ACHN (cell line): ENCODE measurements around the gene NSRP1.
A peak's percentile ranks its signal among the peaks of the same experiment; 100 is the strongest.
"Not testable (repeated sequence)": the region's sequence is repeated elsewhere in the genome, so short reads cannot be mapped to it uniquely, and the experiment has no call there.

Experiments used
- DNase-seq: peaks from one replicate; pipeline ENCODE4 v3.0.0-alpha.2; 2015
- in situ Hi-C: cut with HindIII; loops from 2 replicates; pipeline ENCODE4 v1.10.0; 2017; ENCODE audit warnings: low sequenced_read_pairs, low pct_ligation_motif_present, low pct_unique_long_range_greater_than_20kb

Gene NSRP1

GRCh38 chr17:30113213-30113612 lies 3.4 kb upstream of the NSRP1 start:
- DNase-seq: peak; percentile 28
- in situ Hi-C loops: no loop called here

DNA sequence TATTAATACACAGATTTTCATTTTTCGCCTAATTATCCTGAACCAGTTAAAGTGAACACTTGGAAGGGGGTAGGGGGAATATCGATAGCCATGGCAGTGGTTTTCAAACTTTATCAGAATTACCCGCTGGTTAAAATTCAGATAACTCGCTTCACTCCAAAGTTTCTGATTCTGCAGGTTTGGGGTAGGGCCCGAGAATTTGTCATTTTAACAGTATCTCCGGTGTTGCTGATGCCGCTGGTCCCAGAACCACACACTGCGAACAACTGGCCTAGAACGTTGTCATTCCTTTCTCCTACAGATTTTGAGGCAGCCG lies 313 bp upstream of the NSRP1 start:
- in situ Hi-C loops: no loop called here
- no peak for DNase-seq

DNA sequence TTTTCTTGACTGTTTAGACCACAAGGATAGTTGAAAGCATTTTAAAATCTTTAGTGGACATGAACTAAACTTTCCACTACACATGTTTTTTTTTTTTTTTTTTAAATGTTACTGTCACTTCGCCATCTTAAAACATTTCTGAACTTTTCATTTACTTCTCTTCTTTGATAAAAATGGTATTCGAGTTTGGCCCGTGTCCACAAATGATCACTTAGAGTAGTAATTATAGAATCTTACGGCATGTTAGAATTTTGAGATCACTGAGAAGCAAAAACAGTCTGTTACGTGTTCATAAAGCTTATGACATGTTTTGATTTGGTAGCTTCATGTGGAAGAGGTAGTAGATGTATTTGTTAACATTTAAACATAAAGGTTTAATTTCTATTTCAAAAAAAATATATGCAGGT lies 1.1 kb downstream of the NSRP1 start:
- in situ Hi-C loops: no loop called here
- no peak for DNase-seq

GRCh38 chr17:30118635-30119034 lies 2.0 kb downstream of the NSRP1 start:
- DNase-seq, in situ Hi-C loops: not testable (repeated sequence)

- DNase-seq: no peak
- in situ Hi-C loops: no loop called here
Observed at GRCh38 chr17:30124273-30124796, 7.7 kb downstream of the NSRP1 start.

- DNase-seq: no peak
- in situ Hi-C loops: no loop called here
Observed at GRCh38 chr17:30130121-30130520, 13.5 kb downstream of the NSRP1 start.

DNA sequence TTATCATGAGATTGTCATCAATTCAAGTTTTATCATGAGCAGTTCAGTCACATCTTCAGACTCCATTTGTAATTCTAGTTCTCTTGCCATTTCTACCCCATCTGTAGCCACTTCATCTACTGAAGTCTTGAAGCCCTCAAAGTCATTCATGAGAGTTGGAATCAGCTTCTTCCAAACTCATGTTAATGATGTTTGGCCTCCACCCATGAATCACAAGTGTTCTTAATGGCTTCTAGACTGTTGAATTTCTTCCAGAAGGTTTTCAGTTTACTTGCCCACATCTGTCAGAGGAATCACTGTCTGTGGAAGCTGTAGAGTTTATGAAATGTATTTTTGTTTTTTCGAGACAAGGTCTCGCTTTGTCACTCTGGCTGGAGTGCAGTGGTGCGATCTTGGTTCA lies 16.0 kb downstream of the NSRP1 start:
- in situ Hi-C loops: no loop called here
- no peak for DNase-seq

DNA sequence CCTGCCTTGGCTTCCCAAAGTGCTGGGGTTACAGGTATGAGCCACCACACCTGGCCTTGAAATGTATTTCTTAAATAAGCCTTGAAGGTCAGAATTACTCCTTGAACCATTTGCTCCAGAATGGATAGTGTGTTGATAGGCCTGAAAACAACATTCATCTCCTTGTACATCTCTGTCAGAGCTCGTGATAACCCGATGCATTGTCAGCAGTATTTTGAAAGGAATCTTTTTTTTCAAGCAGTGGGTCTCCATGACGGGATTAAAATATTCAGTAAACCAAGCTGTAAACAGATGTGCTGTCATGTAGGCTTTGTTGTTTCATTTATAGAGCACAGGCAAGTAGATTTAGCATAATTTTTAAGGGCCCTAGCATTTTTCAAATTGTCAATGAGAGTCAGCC lies 16.6 kb downstream of the NSRP1 start:
- no peak for DNase-seq
- in situ Hi-C loops: no loop called here

DNA sequence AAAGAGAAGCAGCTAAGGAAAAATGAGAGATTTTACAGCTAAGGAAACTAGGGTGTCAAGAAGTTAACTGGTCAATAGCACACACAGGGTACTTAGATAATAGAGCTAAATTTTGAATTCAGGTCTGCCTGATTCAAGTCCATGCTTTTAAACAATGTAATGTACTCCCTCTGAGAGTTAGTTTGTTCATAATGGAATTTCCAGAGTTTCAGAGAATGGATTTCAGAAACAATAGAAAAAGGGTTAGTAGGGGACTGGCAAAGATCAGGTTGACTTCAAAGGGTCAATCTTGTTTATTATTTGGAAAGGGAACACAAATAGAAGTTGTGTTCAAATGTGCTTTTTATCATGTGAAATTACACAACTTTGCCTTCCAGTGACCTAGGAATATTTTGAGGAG lies 17.9 kb downstream of the NSRP1 start:
- in situ Hi-C loops: no loop called here
- no peak for DNase-seq

DNA sequence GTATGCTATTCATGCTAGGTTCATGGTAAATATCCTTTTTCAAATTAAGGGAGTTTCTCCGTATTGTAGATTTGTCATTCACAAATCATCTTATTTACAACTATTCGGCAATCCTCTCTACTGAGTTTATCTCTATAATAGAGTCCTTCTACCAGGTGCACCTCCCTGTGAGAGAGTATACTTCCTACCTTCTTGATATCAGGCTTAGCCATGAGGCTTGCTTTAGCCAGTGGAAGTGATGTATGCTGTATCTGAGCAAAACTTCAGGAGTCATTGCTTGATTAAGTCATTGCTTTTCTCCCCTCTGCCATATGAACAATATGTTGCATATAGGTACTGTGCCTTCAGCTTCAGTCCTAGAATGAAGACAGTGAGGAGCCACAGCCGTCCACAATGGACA lies 20.5 kb downstream of the NSRP1 start:
- in situ Hi-C loops: no loop called here
- no peak for DNase-seq

DNA sequence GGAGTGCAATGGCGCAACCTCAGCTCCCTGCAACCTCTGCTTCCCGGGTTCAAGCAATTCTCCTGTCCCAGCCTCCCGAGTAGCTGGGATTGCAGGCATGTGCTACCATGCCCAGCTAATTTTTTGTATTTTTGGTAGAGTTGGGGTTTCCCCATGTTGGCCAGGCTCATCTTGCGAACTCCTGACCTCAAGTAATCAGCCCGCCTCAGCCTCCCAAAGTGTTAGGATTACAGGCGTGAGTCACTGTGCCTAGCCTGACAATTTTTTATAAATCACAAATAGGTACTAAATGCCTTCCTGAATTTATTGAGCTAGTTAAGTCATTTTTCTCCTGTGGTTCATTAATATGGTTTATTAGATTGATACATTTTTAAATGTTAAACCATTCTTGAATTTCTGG lies 31.2 kb downstream of the NSRP1 start:
- in situ Hi-C loops, DNase-seq: not testable (repeated sequence)

DNA sequence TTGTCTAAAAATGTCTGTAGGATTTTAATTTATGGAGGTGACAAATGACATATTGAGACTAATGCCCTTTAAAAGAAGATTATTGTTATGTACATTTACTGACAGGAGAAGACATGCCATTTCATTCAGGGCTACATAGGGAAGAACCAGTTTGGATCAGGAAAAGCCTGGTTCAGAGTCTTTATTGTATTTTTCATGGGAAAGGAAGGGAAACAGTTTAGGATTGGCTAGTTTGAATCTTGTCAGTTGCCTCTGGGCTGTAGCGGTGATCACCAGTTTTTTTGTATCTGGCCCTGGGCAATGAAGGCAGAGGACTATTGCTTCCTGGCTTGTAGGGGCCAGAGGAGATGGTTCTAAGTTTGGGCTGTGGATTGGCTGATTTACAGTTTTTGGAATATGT lies 31.8 kb downstream of the NSRP1 start:
- DNase-seq: no peak
- in situ Hi-C loops: no loop called here

GRCh38 chr17:30151471-30151870 lies 34.9 kb downstream of the NSRP1 start:
- no peak for DNase-seq
- in situ Hi-C loops: no loop called here

DNA sequence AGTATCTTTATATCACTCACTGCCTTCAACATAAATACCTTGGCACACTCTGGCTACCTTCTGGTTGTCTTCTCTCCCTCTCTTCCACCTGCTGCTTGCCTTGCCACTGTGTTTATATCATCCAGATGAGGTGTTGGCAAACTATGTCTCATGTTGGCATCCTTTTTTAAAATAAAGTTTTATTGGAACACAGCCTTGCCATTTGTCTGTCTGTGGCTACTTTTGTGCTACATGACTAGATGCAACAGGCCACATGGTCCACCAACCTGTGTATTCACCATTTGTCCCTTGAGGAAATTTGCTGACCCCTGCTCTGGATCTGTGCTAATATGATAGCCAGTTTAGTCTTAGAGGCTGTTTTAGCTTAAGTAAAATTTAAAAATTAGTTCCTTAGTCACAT lies 36.8 kb downstream of the NSRP1 start:
- DNase-seq: no peak
- in situ Hi-C loops: no loop called here

GRCh38 chr17:30155389-30155788 lies 38.8 kb downstream of the NSRP1 start:
- DNase-seq: no peak
- in situ Hi-C loops: no loop called here

GRCh38 chr17:30158896-30159625 lies 42.4 kb downstream of the NSRP1 start:
- no peak for DNase-seq
- in situ Hi-C loops: no loop called here

DNA sequence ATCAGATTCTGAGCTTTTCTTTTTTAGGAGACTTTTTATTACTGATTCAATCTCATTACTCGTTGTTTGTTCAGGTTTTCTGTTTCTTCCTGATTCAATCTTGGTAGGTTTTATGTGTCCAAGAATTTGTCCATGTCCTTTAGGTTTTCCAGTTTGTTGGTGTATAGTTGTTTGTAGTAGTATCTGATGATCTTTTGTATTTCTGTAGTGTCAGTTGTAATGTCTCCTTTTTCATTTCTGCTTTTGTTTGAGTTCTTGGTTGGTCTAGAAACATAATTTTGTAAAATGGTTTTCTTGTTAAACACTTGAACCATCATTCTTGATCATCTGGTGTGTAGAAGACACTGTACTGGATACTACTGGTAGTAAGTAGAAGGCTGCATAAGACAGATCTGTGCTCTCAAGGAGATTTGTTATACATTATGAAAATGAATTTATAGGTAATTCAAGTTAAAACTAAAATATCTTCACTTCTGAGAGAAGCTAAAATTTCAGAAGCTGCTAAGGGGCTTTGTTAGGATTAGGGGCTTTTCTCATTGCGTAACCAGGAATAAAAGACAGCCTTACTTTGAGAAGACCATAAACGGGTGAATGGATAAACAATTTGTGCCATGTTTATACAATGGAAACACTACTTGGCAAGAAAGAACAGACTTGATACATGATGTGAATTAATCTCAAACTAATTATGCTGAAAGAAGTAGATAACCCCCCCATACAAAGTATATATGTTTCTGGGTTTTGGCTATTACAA lies 44.0 kb downstream of the NSRP1 start:
- in situ Hi-C loops: no loop called here
- DNase-seq: peak; percentile 14

DNA sequence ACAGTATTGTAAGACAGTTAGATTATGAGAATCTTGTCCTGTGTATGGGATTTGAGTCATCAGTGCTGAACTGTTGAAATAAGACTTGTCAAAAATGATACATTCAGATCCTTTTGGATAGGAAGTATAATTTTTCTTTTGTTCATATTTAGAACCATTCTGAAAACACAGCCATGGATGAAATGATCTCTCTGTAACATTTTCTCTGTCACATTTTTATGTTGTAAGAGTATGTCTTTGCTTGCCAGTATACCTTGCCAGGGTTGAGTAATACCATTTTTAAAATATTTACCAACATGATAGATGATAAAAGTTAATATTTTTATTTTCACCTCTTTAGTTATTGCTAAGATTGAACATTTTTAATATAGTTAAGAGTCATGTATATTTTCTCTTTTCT lies 45.0 kb downstream of the NSRP1 start:
- DNase-seq: no peak
- in situ Hi-C loops: no loop called here

GRCh38 chr17:30164531-30164930 lies 47.9 kb downstream of the NSRP1 start:
- no peak for DNase-seq
- in situ Hi-C loops: no loop called here

DNA sequence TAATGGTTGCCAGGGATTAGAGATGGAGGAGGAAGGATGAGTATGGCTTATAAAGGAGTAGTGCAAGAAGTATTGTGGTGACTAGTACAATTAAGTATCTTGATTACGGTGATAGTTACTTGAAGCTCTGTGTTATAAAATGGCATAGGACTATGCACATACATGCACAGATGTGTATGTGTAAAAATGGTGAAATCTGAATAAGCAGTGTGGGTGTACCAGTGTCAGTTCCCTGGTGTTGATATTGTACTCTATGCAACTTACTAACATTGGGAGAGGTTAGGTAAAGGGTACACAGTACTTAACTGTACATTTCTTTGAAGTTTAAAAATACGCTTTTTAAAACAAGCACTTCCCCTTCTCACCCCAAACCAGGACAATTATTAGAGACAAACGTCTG lies 48.5 kb downstream of the NSRP1 start:
- DNase-seq: no peak
- in situ Hi-C loops: no loop called here
